Ovary (tissue), 3 donors: ENCODE measurements around the gene REEP5.

Experiments used
- POLR2A ChIP-seq: fragments of 450-650 bp; IDR thresholded peaks from one replicate; pipeline ENCODE4 v1.6.1; 2017; ENCODE audit warnings: antibody characterized with exemption, mild to moderate bottlenecking, moderate library complexity
- TF ChIP-seq, protein P1 (sequence below), 3 donors: fragments of 450-650 bp in 2 of 3; fragments of 200-600 bp in 1 of 3; IDR thresholded peaks; one replicate each; pipeline versions ENCODE4 v1.5.1 to v1.8.0; 2016 to 2022; ENCODE audit warnings: antibody characterized with exemption in 3 of 3, mild to moderate bottlenecking in 1 of 3
- donor health status: DM: no; HTN: no; CAD: no.

DNA sequence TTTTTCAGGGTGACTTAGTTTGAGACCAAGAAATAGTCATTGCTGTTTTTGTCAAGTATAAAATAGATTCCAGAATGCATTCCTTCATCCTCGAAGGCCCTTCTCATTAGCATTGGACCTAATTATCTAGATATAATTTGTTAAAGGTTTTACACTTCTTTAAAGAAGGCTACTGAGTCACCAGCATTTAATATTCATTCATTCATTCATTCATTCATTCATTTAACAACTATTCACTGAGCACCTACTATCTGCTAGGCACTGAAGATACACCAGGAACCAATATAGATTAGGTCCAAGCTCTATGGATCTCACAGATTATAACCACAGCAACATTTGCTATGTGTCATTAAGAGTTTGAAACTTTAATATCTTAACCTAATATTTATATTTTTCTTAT lies 11.1 kb upstream of the REEP5 start:
- TF ChIP-seq POLR2A: no peak
- TF ChIP-seq, protein P1, sequence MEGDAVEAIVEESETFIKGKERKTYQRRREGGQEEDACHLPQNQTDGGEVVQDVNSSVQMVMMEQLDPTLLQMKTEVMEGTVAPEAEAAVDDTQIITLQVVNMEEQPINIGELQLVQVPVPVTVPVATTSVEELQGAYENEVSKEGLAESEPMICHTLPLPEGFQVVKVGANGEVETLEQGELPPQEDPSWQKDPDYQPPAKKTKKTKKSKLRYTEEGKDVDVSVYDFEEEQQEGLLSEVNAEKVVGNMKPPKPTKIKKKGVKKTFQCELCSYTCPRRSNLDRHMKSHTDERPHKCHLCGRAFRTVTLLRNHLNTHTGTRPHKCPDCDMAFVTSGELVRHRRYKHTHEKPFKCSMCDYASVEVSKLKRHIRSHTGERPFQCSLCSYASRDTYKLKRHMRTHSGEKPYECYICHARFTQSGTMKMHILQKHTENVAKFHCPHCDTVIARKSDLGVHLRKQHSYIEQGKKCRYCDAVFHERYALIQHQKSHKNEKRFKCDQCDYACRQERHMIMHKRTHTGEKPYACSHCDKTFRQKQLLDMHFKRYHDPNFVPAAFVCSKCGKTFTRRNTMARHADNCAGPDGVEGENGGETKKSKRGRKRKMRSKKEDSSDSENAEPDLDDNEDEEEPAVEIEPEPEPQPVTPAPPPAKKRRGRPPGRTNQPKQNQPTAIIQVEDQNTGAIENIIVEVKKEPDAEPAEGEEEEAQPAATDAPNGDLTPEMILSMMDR (IDR thresholded peaks at IDR 0.05): no peak
